Mesothelial cell of epicardium (in vitro differentiated cells): Measurements from ENCODE around the gene SMARCD3. TPM values are rescaled to one million over a fixed set of nuclear protein-coding genes. Genes with fewer than 3 reads are reported as not detected.
A peak's percentile ranks its signal among the peaks of the same experiment; 100 is the strongest.

Source experiments
- DNase-seq, 2 experiments: peaks; one replicate each; pipeline ENCODE4 v3.0.0; 2021; ENCODE audit warnings: low spot score in 2 of 2; ENCODE audit not compliant: unreplicated experiment in 2 of 2
- H3K27ac Mint-ChIP-seq: 2 replicates; pipeline ENCODE4 v1.8.0; 2021; ENCODE audit warnings: mixed read lengths
- H3K27me3 Mint-ChIP-seq: 2 replicates; pipeline ENCODE4 v1.8.0; 2021; ENCODE audit warnings: low read depth, mixed read lengths
- H3K36me3 Mint-ChIP-seq: 2 replicates; pipeline ENCODE4 v1.8.0; 2021; ENCODE audit warnings: mixed read lengths
- H3K4me1 Mint-ChIP-seq: 2 replicates; pipeline ENCODE4 v1.8.0; 2021; ENCODE audit warnings: mixed read lengths
- H3K4me3 Mint-ChIP-seq: 2 replicates; pipeline ENCODE4 v1.8.0; 2021; ENCODE audit warnings: mild to moderate bottlenecking, moderate library complexity, mixed read lengths
- H3K9me3 Mint-ChIP-seq: 2 replicates; pipeline ENCODE4 v1.8.0; 2021; ENCODE audit warnings: mixed read lengths
- CTCF ChIP-seq: fragments of 200-600 bp; sonication (generic); IDR thresholded peaks from one replicate; pipeline ENCODE4 v1.5.0; 2021; ENCODE audit warnings: antibody characterized with exemption; ENCODE audit not compliant: unreplicated experiment
- total RNA-seq: library from RNA; stranded (reverse); gene quantifications from 3 replicates; pipeline ENCODE4 v1.2.1, GENCODE V29; 2021

SMARCD3 gene
- total RNA-seq, 1 donor from 2014 or later, result 114 TPM

GRCh38 chr7:151225948-151226510 lies 22.5 kb downstream of the SMARCD3 start:
- Mint-ChIP-seq H3K4me1 (peaks cover 32% of the 10 kb centered on the region), H3K27me3 (no peaks in the 10 kb centered on the region), H3K36me3 (peaks cover 26% of the 10 kb centered on the region), H3K27ac (peak overlapping the region; percentile 99), H3K4me3 (peak overlapping the region; percentile 98), H3K9me3 (no peaks in the 10 kb centered on the region)
- DNase-seq, result no peak
- TF ChIP-seq CTCF, result no peak

GRCh38 chr7:151223728-151224127 lies 24.8 kb downstream of the SMARCD3 start:
- Mint-ChIP-seq H3K36me3 (peaks cover 36% of the 10 kb centered on the region), H3K4me1 (peaks cover 32% of the 10 kb centered on the region), H3K27ac (no peak overlapping the region), H3K4me3 (no peak overlapping the region), H3K27me3 (no peaks in the 10 kb centered on the region), H3K9me3 (no peaks in the 10 kb centered on the region)
- TF ChIP-seq CTCF, result no peak
- DNase-seq, result no peak

- H3K4me3 Mint-ChIP-seq, result no peak overlapping the region
- peaks cover 56% of the 10 kb centered on the region for H3K36me3 Mint-ChIP-seq
- H3K27me3 Mint-ChIP-seq, result no peaks in the 10 kb centered on the region
Measured at GRCh38 chr7:151218170-151218569, 30.3 kb downstream of the SMARCD3 start.

GRCh38 chr7:151215396-151215795 lies 33.1 kb downstream of the SMARCD3 start:
- Mint-ChIP-seq H3K4me1 (no peaks in the 10 kb centered on the region), H3K36me3 (peaks cover 46% of the 10 kb centered on the region), H3K27me3 (no peaks in the 10 kb centered on the region), H3K4me3 (no peak overlapping the region), H3K9me3 (no peaks in the 10 kb centered on the region), H3K27ac (no peak overlapping the region)
- DNase-seq, result no peak
- TF ChIP-seq CTCF, result no peak

More at GRCh38 chr7:151218170-151218569, 30.3 kb downstream of the SMARCD3 start:
- Mint-ChIP-seq H3K27ac (no peak overlapping the region), H3K9me3 (no peaks in the 10 kb centered on the region), H3K4me1 (no peaks in the 10 kb centered on the region)
- no peak for DNase-seq
- no peak for TF ChIP-seq CTCF

GRCh38 chr7:151213826-151214225 lies 34.7 kb downstream of the SMARCD3 start:
- Mint-ChIP-seq H3K4me1 (no peaks in the 10 kb centered on the region), H3K36me3 (peaks cover 41% of the 10 kb centered on the region), H3K4me3 (no peak overlapping the region), H3K27ac (no peak overlapping the region), H3K9me3 (no peaks in the 10 kb centered on the region), H3K27me3 (peaks cover 2% of the 10 kb centered on the region)
- no peak for DNase-seq
- TF ChIP-seq CTCF, result no peak

- no peak for TF ChIP-seq CTCF
- H3K27ac Mint-ChIP-seq, result no peak overlapping the region
- H3K27me3 Mint-ChIP-seq, result peaks cover 8% of the 10 kb centered on the region
- H3K36me3 Mint-ChIP-seq, result peaks cover 29% of the 10 kb centered on the region
- no peak overlapping the region for H3K4me3 Mint-ChIP-seq
- no peak for DNase-seq
- no peaks in the 10 kb centered on the region for H3K9me3 Mint-ChIP-seq
- H3K4me1 Mint-ChIP-seq, result no peaks in the 10 kb centered on the region
Measured at GRCh38 chr7:151212626-151213025, 35.9 kb downstream of the SMARCD3 start.
